Neuronal stem cell (in vitro differentiated cells): ENCODE measurements around the gene MROH2A.

ENCODE experiments used
- DNase-seq: peaks from one replicate; pipeline ENCODE4 v3.0.0-alpha.2; 2013; ENCODE audit warnings: low spot score
- H2AFZ ChIP-seq: one replicate; pipeline ENCODE4 v1.6.1; 2013; ENCODE audit warnings: mild to moderate bottlenecking, low read length, inconsistent platforms
- H2AK5ac ChIP-seq: 2 replicates; pipeline ENCODE4 v1.6.1; 2013; ENCODE audit warnings: low read depth, mild to moderate bottlenecking, inconsistent platforms, low read length, moderate library complexity, mixed read lengths
- H2BK120ac ChIP-seq: 2 replicates; pipeline ENCODE4 v1.6.1; 2013; ENCODE audit warnings: low read depth, mild to moderate bottlenecking, inconsistent platforms, low read length, moderate library complexity, mixed read lengths
- H2BK12ac ChIP-seq: one replicate; pipeline ENCODE4 v1.6.1; 2013; ENCODE audit warnings: low read length, inconsistent platforms
- H2BK15ac ChIP-seq: 2 replicates; pipeline ENCODE4 v1.6.1; 2013; ENCODE audit warnings: mild to moderate bottlenecking, low read length, inconsistent platforms, mixed read lengths
- H2BK5ac ChIP-seq: one replicate; pipeline ENCODE4 v1.6.1; 2013; ENCODE audit warnings: inconsistent platforms, mild to moderate bottlenecking, low read length, moderate library complexity
- H3K14ac ChIP-seq: one replicate; pipeline ENCODE4 v1.6.1; 2013; ENCODE audit warnings: low read length, inconsistent platforms
- H3K18ac ChIP-seq: 2 replicates; pipeline ENCODE4 v1.6.1; 2013; ENCODE audit warnings: low read length, inconsistent platforms
- H3K23ac ChIP-seq: 2 replicates; pipeline ENCODE4 v1.6.1; 2013; ENCODE audit warnings: low read depth, mild to moderate bottlenecking, mixed read lengths, low read length, inconsistent platforms; ENCODE audit not compliant: poor library complexity
- H3K27ac ChIP-seq: replicated peaks from 3 replicates; pipeline ENCODE4 v1.5.1; 2013; ENCODE audit warnings: low read length, inconsistent platforms
- H3K27me3 ChIP-seq, 3 experiments: 2 replicates each; pipeline ENCODE4 v1.6.1; 2013; ENCODE audit warnings: low read length in 3 of 3, mild to moderate bottlenecking in 2 of 3, inconsistent platforms in 1 of 3, low read depth in 1 of 3, mixed read lengths in 1 of 3, moderate library complexity in 1 of 3; ENCODE audit not compliant: control insufficient read depth in 3 of 3, insufficient read depth in 3 of 3
- H3K36me3 ChIP-seq, 2 donors: replicated peaks in 1 of 2; 2 replicates each; pipeline ENCODE4 v1.6.1; 2013; ENCODE audit warnings: low read length in 2 of 2; ENCODE audit not compliant: control insufficient read depth in 2 of 2, insufficient read depth in 2 of 2
- H3K4ac ChIP-seq: 2 replicates; pipeline ENCODE4 v1.6.1; 2013; ENCODE audit warnings: inconsistent platforms, mild to moderate bottlenecking, low read length, moderate library complexity
- H3K4me1 ChIP-seq, 2 donors: 1 replicate in 1 of 2; 2 replicates in 1 of 2; pipeline ENCODE4 v1.6.1; 2013; ENCODE audit warnings: low read length in 2 of 2, low read depth in 1 of 2; ENCODE audit not compliant: control insufficient read depth in 2 of 2, insufficient read depth in 1 of 2
- H3K4me2 ChIP-seq: one replicate; pipeline ENCODE4 v1.6.1; 2013; ENCODE audit warnings: mild to moderate bottlenecking, low read length, inconsistent platforms; ENCODE audit not compliant: insufficient read depth, poor library complexity, severe bottlenecking
- H3K4me3 ChIP-seq, 2 donors: 2 replicates each; pipeline ENCODE4 v1.5.1; 2013; ENCODE audit warnings: low read length in 2 of 2, mild to moderate bottlenecking in 2 of 2, inconsistent platforms in 1 of 2, moderate library complexity in 1 of 2
- H3K79me1 ChIP-seq: one replicate; pipeline ENCODE4 v1.6.1; 2013; ENCODE audit warnings: low read depth, mild to moderate bottlenecking, inconsistent platforms, low read length, moderate library complexity
- H3K9ac ChIP-seq: one replicate; pipeline ENCODE4 v1.6.1; 2013; ENCODE audit warnings: mild to moderate bottlenecking, low read depth, low read length, inconsistent platforms; ENCODE audit not compliant: poor library complexity
- H3K9me3 ChIP-seq, 2 donors: replicated peaks in 1 of 2; 2 replicates each; pipeline versions ENCODE3 to v1.6.1; 2013; ENCODE audit warnings: low read length in 2 of 2, mild to moderate bottlenecking in 2 of 2, inconsistent platforms in 1 of 2, low read depth in 1 of 2, mixed read lengths in 1 of 2, moderate library complexity in 1 of 2; ENCODE audit not compliant: control insufficient read depth in 2 of 2, insufficient read depth in 1 of 2
- H4K8ac ChIP-seq: one replicate; pipeline ENCODE4 v1.6.1; 2013; ENCODE audit warnings: low read depth, mild to moderate bottlenecking, inconsistent platforms, low read length, moderate library complexity
- H4K91ac ChIP-seq: one replicate; pipeline ENCODE4 v1.6.1; 2013; ENCODE audit warnings: low read length, low read depth, mild to moderate bottlenecking, inconsistent platforms; ENCODE audit not compliant: poor library complexity
- WGBS, 2 donors: extraction: QIAGEN DNeasy Blood & Tissue Kit; methylation state at CpG; one replicate each; pipeline ENCODE4 v1.1.7; 2013; ENCODE audit warnings: missing lambda C conversion rate in 2 of 2, mixed read lengths in 1 of 2; ENCODE audit not compliant: insufficient read length in 2 of 2, insufficient replicate concordance in 1 of 2; ENCODE audit errors: extremely low coverage in 2 of 2; 5-methylcytosine and 5-hydroxymethylcytosine counted together

MROH2A gene

DNA sequence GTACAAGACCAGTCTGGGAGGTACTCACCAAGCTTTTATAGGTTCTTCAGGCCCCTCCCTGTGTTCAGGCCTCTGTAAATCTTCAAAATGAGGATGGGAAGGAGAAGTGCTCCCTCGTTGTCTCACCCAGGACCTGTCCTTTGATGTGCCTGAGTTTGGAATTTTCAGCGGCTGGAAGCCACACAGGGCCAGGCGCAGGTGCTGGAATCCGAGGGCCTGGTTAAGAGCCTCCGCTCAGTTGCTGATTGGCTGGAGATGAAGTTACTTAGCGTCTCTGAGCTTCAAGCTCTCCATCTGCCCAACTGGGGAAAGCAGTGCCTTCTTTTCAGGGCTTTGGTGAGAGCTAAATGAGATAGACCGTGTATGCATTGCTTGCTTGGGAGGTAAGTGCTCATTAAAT lies 46.2 kb downstream of the MROH2A start:
- no peak overlapping the region for H3K23ac ChIP-seq
- no peak overlapping the region for H3K4me3 ChIP-seq
- H3K9me3 ChIP-seq = no peaks in the 10 kb centered on the region
- H2AK5ac ChIP-seq = no peak overlapping the region
- no peaks in the 10 kb centered on the region for H3K36me3 ChIP-seq
- no peak overlapping the region for H2BK15ac ChIP-seq
- no peak overlapping the region for H3K4ac ChIP-seq
- peak overlapping the region; percentile 11 for H3K4me2 ChIP-seq
- no peak overlapping the region for H3K18ac ChIP-seq
- no peak overlapping the region for H2BK12ac ChIP-seq
- no CpG with 5 or more reads among the region's 7 CpGs for WGBS, 2 donors
- peaks cover 0 to 3% of the 10 kb centered on the region in 2 donors for H3K4me1 ChIP-seq
- no peak for DNase-seq
- H3K27me3 ChIP-seq = peaks cover 0 to 3% (median 0%) of the 10 kb centered on the region in 3 experiments
- H3K79me1 ChIP-seq = no peaks in the 10 kb centered on the region
- H3K9ac ChIP-seq = no peak overlapping the region
- no peak overlapping the region for H3K27ac ChIP-seq
- H2AFZ ChIP-seq = no peak overlapping the region
- H4K91ac ChIP-seq = no peak overlapping the region
- no peak overlapping the region for H4K8ac ChIP-seq
- H3K14ac ChIP-seq = no peak overlapping the region
- H2BK5ac ChIP-seq = no peak overlapping the region
- H2BK120ac ChIP-seq = no peak overlapping the region

DNA sequence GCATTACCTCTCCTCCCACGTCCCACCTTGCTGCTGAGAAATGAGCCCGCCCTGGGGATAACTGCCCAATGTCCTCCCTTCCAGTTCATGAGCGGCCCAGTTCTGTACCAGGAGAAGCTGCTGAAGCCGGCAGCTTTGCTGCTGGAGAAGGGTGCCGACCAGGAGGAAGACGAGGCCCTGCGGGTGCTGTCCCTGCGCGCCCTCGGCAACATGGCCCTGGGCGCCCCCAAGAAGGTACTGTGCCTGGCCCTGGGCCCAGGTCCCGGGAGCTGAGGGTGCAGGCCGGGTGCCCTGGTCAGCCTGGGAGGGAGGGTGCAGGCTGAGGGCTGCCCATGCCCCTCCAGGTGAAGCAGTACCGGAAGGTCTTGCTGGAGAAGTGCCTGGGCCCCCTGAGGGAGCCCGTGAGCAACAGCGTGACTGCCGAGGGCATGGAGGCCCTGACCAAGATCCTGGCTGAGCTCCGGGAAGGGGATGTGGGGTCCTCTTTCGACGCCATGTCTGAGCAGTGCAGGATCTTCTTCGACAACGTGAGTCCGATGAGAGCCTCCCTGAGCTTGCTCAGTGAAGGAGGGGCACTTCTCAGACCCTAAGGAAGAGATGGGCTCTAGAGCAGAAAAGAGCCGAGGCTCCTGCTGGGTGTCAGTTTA lies 50.5 kb downstream of the MROH2A start:
- peaks cover 6% of the 10 kb centered on the region in 2 donors for H3K4me1 ChIP-seq
- H2AFZ ChIP-seq = no peak overlapping the region
- peaks cover 1% of the 10 kb centered on the region for H3K79me1 ChIP-seq
- H2BK12ac ChIP-seq = peak overlapping the region; percentile 95
- no peak overlapping the region for H3K4me3 ChIP-seq
- H2BK15ac ChIP-seq = peak overlapping the region; percentile 58
- no peak overlapping the region for H3K27ac ChIP-seq
- WGBS, 2 donors = no CpG with 5 or more reads among the region's 24 CpGs
- H3K4me2 ChIP-seq = no peak overlapping the region
- H4K91ac ChIP-seq = no peak overlapping the region
- H3K36me3 ChIP-seq = peaks cover 2 to 7% of the 10 kb centered on the region in 2 donors
- peak overlapping the region; percentile 51 for H3K18ac ChIP-seq
- H3K23ac ChIP-seq = no peak overlapping the region
- H4K8ac ChIP-seq = no peak overlapping the region
- H2BK120ac ChIP-seq = no peak overlapping the region
- no peak overlapping the region for H2BK5ac ChIP-seq
- peak overlapping the region; percentile 27 for H3K4ac ChIP-seq
- no peak for DNase-seq
- H3K9ac ChIP-seq = peak overlapping the region; percentile 16
- H3K14ac ChIP-seq = peak overlapping the region; percentile 31
- no peaks in the 10 kb centered on the region for H3K9me3 ChIP-seq
- peak overlapping the region; percentile 90 for H2AK5ac ChIP-seq
- no peaks in the 10 kb centered on the region for H3K27me3 ChIP-seq

- Histone ChIP-seq H3K79me1 (peaks cover 1% of the 10 kb centered on the region), H3K4me2 (no peak overlapping the region), H3K14ac (no peak overlapping the region), H2BK12ac (peak overlapping the region; percentile 11), H3K27ac (no peak overlapping the region), H3K9ac (no peak overlapping the region), H3K27me3 (no peaks in the 10 kb centered on the region), H3K4me3 (no peak overlapping the region), H3K18ac (peak overlapping the region; percentile 41), H2BK15ac (no peak overlapping the region), H3K23ac (no peak overlapping the region), H2BK5ac (no peak overlapping the region), H2BK120ac (no peak overlapping the region), H4K91ac (no peak overlapping the region), H3K9me3 (no peaks in the 10 kb centered on the region), H3K4ac (no peak overlapping the region), H3K4me1 (peaks cover 6% of the 10 kb centered on the region in 2 donors), H2AK5ac (peak overlapping the region; percentile 8), H3K36me3 (peaks cover 4 to 14% of the 10 kb centered on the region in 2 donors), H2AFZ (no peak overlapping the region), H4K8ac (peak overlapping the region; percentile 92)
- no peak for DNase-seq
- WGBS, 2 donors = no CpG with 5 or more reads among the region's 15 CpGs
Measured at GRCh38 chr2:233829193-233830110, 51.3 kb downstream of the MROH2A start.
